Transverse colon (tissue), 4 donors: ENCODE measurements around the gene MCC.

ENCODE experiments used
- CTCF ChIP-seq, 5 experiments: fragments of 200-600 bp in 3 of 5; fragments of 450-650 bp in 2 of 5; sonication (generic) in 3 of 5; IDR thresholded peaks; 1 replicate in 2 of 5; 2 replicates in 3 of 5; pipeline ENCODE4 v1.5.1; 2016 to 2017; ENCODE audit warnings: antibody characterized with exemption in 5 of 5, inconsistent platforms in 3 of 5, mild to moderate bottlenecking in 2 of 5, moderate library complexity in 1 of 5
- POLR2A ChIP-seq: fragments of 450-650 bp; IDR thresholded peaks from one replicate; pipeline ENCODE4 v1.6.1; 2016; ENCODE audit warnings: antibody characterized with exemption, mild to moderate bottlenecking, moderate library complexity
- POLR2AphosphoS5 ChIP-seq, 3 donors: sonication (generic); formaldehyde crosslinking; IDR thresholded peaks; one replicate each; pipeline ENCODE4 v1.6.1; 2016; ENCODE audit warnings: antibody characterized with exemption in 3 of 3

- TF ChIP-seq CTCF (IDR thresholded peaks at IDR 0.05) (no peak), POLR2AphosphoS5 (IDR thresholded peaks at IDR 0.05) (no peak), POLR2A (no peak)
Measured at GRCh38 chr5:113340537-113340936, 147.7 kb downstream of the MCC start.
